NCI-H146 (cell line): ENCODE data around the gene APOL6.
A peak's percentile ranks its signal among the peaks of the same experiment; 100 is the strongest.
"Not testable (repeated sequence)": the region's sequence is repeated elsewhere in the genome, so short reads cannot be mapped to it uniquely, and the experiment has no call there.

Experiments
- DNase-seq: peaks from one replicate; lab custom pipeline; 2025; lab: John Stamatoyannopoulos, UW

APOL6 gene

GRCh38 chr22:35677460-35678187 is 29.4 kb downstream of the APOL6 start:
- DNase-seq = no peak

- no peak for DNase-seq
Measured at GRCh38 chr22:35678836-35679235, 30.6 kb downstream of the APOL6 start.

DNA sequence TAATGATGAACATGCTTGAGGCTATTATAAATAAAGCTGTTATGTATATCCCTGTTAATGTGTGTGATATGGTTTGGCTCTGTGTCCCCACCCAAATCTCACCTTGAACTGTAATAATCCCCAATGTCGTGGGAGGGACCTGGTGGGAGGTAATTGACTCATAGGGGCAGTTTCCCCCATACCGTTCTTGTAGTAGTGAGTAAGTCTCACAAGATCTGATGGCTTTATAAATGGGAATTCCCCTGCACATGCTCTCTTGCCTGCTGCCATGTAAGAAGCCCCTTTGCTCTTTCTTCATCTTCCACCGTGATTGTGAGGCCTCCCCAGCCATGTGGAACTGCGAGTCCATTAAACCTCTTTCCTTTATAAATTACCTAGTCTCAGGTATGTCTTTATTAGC is 31.2 kb downstream of the APOL6 start:
- DNase-seq = not testable (repeated sequence)

GRCh38 chr22:35681454-35682052 is 33.3 kb downstream of the APOL6 start:
- DNase-seq = no peak

DNA sequence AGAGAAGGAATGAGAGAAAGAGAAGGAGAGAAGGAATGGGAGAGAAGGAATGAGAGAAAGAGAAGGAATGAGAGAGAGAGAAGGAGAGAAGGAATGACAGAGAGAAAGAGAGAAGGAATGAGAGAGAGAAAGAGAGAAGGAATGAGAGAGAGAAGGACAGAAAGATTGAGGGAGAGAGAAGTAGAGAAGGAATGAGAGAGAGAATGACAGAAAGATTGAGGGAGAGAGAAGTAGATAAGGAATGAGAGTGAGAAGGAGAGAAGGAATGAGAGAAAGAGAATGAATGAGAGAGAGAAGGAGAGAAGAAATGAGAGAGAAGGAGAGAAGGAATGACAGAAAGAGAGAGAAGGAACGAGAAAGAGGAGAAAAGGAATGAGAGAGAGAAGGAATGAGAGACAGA is 35.3 kb downstream of the APOL6 start:
- DNase-seq = no peak

DNA sequence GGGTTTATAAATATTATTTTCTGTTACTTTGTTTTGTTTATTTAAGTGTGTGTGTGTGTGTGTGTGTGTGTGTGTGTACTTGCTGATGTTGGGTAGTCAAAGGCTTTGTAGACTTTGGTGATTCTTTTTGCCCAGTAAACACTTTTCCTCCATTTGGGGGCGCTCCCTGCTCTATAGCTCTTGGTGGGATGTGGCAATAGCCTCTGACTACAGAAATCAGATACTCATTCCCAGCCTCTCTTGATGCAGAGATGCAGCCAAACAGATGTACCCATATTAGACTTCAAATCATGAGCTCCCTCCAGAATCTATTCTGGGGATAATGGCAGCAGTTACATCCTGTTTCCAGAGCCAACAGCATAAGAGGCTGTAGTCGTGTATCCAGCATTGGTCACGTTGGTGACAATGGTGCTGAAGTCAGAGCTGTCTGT is 36.0 kb downstream of the APOL6 start:
- no peak for DNase-seq

- no peak for DNase-seq
Measured at GRCh38 chr22:35684732-35685131, 36.5 kb downstream of the APOL6 start.

DNA sequence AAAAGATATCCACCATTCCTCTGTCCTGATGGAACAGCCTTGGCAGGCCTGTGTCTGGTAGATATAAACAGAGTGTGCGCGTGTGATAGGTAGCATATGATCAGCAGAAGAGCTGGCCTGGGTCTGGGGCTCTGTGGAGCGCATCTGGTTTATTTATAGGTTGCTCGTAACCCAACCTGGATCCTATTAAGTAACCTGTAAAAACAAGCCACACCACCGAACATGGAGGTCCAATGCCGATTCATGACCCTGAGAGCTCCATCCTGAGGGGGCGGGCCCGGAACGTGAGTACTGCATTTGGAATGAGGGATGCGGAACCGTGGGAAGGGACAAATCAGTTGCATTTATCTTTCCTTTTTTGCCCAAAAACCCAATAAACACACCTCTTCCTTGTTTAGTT is 37.5 kb downstream of the APOL6 start:
- no peak for DNase-seq

- DNase-seq = peak; percentile 19
Measured at GRCh38 chr22:35686298-35686697, 38.1 kb downstream of the APOL6 start.

DNA sequence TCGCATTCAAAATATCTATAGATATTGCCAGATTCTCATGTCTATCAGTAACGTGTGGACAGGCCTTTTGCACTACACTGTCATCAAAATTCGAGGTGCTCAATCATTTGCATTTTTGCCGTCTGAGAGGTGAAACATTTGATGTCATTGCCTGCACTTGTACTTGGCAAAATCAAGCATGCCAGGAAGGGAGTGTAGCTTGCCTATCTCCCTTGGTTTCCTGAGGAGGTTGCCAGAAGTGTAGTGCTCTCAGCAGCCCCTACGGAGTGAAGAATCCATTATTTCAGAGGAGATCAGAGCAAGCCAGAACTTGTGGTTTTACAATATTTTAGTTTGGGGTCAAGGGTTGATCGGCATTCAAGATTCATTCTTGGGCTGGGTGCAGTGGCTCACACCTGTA is 39.2 kb downstream of the APOL6 start:
- DNase-seq = no peak

- no peak for DNase-seq
Measured at GRCh38 chr22:35688913-35689675, 40.8 kb downstream of the APOL6 start.

GRCh38 chr22:35690001-35690400 is 41.8 kb downstream of the APOL6 start:
- no peak for DNase-seq

DNA sequence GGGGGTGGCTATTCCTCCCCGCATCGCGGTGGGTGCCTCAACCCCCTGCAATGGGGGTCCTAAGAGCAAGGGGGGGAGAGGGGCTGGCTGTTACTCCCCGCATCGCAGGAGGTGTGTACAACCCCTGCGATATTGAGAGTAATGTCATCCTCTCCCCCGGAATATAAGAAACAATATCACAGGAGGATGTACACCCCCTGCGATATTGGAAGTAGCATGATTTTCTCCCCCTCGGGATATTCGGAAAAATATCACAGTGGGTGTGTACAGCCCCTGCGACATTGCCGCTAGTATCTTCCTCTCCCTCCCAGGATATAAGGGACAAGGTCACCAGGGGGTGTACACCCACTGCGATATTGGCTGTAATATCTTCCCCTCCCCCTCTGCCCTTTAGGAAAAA is 47.0 kb downstream of the APOL6 start:
- DNase-seq = no peak

DNA sequence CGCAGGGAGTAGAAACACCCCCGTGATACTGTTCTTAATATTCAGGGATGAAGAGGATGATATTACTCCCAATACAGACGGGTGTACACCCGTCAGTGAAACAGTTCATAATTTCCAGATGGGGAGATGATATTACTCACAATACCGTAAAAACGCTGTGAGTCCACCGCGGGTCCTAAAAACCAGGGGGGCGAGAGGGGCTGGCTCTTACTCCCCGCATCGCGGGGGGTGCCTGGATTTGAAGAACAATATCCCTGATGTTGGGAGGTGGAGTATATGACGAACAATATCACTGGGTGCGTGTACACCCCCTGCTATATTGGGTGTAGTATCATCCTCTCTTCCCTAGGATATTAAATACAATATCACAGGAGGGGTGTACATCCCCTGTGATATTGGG is 48.9 kb downstream of the APOL6 start:
- no peak for DNase-seq

- not testable (repeated sequence) for DNase-seq
Measured at GRCh38 chr22:35699852-35700251, 51.6 kb downstream of the APOL6 start.

DNA sequence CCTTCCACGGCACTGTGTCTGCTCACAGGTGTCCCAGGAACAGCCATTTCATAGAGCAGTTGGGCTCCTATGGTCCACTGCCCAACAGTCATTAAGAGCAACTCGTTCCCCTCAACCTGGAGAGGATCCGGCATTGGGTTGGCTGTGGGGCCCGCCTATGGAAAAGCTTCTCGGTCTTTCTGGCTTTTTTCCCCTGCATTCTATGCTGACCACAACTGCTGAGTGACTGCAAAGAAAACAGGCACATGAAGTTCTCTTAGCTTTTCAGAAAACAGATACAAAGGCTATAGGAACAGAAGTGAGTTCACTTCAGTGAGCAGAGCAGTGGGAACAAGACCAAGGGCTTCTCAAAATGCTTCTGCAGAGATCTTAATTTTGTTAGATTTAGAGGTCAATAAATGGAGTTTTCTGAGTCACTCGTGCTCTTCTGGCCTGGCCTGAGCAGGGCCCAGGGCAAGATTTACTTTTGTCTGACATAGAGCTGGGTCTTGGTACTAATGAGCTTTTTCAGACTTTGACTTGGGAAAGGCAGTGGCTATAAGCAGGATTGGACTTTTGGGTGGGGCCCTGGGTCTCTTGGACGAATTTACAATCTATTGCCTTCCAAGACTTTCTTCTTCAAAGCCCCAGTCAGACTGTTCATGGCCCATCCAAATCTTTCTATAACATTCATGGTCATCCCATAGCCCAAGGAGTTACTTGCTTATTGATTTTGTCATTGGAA is 55.8 kb downstream of the APOL6 start:
- DNase-seq = no peak

- no peak for DNase-seq
Measured at GRCh38 chr22:35705141-35705540, 56.9 kb downstream of the APOL6 start.

DNA sequence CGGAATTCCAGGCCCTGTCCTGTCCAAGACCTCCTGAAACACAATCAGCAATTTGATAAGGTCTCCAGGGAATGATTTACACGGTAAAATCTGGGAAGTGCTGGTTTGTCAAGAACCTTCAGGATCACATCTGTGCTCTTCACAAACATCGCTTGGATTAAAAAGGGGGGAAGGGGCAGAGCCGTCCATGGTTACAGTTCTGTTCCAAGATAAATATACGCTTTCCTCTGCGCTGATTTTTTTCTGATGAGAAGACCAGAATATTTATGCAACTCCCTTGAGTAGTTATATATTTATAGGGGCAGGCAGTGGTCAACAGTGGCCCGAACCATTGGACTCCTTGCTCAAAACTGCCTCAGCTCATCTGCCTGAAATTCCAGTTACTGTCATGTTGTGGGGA is 60.2 kb downstream of the APOL6 start:
- no peak for DNase-seq

DNA sequence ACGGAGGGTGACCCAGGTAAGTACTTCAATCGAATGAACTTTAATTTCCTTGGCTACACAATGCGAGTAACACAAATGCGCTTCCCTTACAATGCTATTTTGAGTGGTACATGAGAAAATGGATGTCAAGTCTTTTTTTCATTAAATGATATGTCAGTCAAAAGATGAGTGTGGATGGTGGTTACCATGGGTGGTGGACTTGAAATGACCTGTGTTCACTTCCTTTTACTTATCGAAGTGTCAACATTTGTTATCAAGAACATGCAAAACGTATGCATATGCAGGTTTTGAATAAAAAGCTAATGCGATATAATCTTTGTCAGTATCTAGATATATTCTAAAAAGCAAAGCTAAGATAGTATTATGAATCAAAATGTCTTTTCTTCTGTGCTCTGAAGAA is 60.7 kb downstream of the APOL6 start:
- no peak for DNase-seq

DNA sequence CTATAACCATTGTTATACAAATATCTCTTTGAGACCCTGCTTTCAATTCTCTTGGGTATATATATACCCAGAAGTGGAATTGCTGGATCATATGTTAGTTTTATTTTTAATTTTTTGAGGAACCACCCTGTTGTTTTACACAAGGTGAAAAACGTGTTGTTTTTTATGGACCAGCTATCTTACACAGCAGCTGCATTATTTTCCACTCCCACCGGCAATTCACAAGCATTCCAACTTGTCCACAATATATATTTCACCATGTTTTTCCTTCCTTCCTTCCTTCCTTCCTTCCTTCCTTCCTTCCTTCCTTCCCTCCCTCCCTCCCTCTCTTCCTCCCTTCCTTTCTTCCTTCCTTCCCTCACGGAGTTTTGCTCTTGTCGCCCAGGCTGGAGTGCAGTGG is 63.1 kb downstream of the APOL6 start:
- DNase-seq = no peak

DNA sequence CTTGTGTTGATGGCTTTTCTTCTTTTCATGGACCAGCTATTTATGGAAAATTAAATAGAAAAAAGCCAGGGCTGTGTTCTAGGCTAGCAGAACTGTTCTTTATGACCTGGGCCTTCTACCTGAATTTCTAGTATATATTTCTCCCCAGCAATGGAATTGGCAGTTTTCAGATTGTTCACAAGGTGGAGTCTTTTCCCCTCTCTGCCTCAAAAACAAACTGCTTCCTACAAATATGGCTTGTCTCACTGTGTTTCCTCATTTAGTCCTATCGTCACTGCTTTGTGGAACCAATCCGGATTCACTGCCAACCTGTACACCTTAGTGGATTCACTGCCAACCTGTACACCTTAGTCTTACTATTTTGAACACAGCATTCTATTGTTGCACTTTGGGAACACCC is 64.4 kb downstream of the APOL6 start:
- DNase-seq = no peak

GRCh38 chr22:35717572-35717971 is 69.3 kb downstream of the APOL6 start, which contains the start of gene APOL5:
TSS of gene APOL5 (plus strand) at chr22:35717872. CDS start at chr22:35717872, 0 bp downstream.
- no peak for DNase-seq
